Left renal cortex interstitium (tissue), 4 donors: ENCODE results near the gene NOS1AP. TPM values are rescaled to one million over a fixed set of nuclear protein-coding genes. Genes with fewer than 3 reads are reported as not detected.

Experiments
- DNase-seq, 4 donors: peaks; one replicate each; pipeline ENCODE4 v3.0.0-alpha.2; 2013; ENCODE audit warnings: low read depth in 4 of 4, low spot score in 2 of 4, missing footprints in 1 of 4
- polyA plus RNA-seq, 4 donors: library from polyadenylated mRNA; unstranded; fragments of 120-200 nt; gene quantifications; one replicate each; pipeline ENCODE4 v1.2.1, GENCODE V29; 2013; ENCODE audit not compliant: insufficient read length in 4 of 4

The NOS1AP gene
- polyA plus RNA-seq, 4 donors = 8.1 to 12.8 (median 10.7) TPM

DNA sequence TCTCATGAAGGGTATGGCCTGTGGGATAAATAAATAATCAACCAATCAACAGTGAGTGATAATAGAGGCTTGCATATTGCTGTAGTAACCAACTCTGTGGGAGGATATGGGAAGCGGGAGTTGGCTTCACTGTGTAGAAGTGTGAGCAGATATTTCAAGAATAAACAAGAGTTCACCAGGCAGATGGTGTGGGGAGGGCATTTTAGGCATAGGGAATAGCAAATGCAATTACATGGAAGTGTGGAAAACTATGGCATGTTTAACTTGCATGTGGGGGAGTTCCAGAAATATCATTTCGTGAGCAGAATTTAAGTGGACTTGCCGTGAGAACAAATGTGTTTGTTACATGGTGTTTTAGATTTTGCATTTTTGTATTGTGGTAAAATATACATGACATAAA is 211.9 kb downstream of the NOS1AP start:
- DNase-seq = no peak

DNA sequence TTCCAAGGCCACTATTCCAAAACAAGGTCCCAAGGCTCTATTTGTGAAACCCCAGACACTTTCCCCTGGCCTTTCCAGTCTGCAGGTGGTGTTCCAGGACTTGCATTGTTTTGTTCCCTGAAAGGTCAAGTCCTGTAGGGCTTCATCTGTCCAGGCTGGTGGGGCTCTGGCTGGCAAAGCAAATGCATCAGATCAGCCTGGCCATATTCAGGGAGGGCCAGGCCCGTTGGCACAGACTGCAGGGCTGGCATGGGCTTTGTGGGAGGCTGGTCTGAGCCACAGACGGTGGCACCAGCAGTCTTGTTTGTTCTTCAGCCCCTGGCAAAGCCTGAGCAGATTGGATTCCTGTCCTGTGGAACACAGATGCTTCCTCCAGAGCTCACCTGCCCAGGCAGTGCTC is 214.2 kb downstream of the NOS1AP start:
- no peak for DNase-seq

GRCh38 chr1:162284206-162284955 is 214.9 kb downstream of the NOS1AP start:
- no peak for DNase-seq

GRCh38 chr1:162285149-162285561 is 215.7 kb downstream of the NOS1AP start:
- peak in 2 of 4 donors; percentile 42 to 50 for DNase-seq

GRCh38 chr1:162291000-162291399 is 221.5 kb downstream of the NOS1AP start:
- DNase-seq = no peak

DNA sequence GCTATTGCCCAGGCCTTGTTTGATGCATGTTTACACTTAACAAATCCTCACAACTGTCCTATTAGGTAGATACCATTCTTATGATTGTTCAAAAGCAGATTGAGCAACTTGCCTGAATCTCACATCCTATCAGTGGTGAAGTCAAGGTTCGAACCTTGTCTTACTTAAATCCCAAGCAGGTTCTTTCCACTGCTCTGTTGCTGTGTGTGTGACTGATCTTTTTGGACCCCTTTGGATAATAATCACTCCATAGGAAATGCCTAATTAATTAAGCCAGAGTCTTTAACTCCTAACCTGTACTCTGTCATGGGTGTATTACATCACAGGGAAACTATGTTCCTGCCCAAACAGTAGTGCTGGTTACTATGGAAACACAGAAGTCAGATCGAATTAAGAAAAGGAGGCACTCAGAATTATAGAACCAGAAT is 222.9 kb downstream of the NOS1AP start:
- no peak for DNase-seq

GRCh38 chr1:162293073-162293692 is 223.7 kb downstream of the NOS1AP start:
- DNase-seq = no peak

DNA sequence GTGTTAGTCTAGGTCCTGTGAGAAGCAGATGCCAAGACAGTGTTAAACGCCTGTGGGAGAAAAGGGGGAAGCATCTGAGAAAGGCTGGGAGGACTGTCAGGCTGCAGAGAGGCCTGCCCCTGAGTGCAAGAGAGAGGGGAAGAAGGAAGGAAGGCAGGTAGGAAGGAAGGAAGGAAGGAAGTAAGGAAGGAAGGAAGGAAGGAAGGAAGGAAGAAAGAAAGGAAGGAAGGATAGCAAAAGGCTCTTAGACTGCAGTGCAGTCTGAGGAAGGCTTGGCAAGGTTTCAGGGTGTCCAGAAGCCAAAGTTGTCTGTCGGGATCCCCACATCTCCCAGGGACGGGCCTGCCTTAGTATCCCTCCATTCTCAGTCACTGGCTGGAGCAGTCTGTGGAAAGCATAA is 224.5 kb downstream of the NOS1AP start:
- DNase-seq = no peak

DNA sequence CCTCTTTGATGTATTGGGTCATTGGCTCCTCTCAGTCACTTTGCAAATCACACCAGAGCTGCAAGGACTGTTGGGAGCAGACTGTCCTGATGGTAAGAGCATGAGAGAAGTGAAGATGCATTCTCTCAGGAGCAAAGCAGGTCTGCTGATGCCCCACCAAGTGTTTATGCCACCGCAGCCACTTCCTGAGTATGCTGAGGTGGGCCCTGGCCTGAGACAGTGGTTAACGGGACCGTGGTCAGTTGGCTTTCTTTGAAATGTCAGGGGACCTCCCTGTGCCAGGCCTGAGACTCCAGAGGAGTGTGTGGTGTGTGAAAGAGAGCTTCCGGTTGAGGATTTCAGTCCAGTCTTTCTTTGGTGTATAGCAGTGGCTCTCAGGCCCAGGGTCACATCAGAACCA is 227.7 kb downstream of the NOS1AP start:
- no peak for DNase-seq

DNA sequence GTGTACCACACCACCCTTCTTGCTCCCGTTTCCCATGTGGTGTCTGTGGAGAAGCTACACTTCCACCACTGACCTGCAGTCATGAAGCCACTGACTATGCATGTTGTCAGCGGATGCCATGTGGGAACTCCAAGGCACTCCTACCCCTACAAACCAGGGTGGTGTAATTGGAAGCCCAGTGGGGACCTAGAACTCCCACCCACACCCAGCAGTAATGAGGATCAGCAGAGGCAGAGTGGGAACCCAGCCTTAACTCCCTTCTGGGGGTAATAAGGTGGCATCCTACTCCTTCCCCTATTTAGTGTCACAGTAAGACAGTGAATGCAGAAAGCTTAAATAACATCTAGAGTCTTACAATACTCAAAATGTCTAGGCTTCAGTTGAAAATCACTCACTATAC is 228.8 kb downstream of the NOS1AP start:
- DNase-seq = no peak

DNA sequence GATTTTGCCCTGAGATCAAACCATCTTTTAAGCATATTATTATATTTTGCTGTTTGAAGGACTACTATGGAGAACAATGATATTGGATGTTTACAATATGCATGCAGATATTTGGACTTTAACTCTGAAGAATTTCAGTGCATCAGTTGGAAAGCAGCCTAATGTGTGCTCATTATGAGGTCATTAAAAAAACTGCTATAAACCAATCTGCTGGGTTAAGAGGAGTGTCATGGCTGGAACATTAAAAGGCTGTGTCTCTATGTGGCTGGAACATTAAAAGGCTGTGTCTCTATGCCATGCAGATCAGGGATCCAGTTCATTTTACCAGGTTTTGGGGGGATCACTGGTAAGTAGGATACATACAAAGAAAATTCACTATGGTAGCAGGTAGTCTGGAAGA is 229.5 kb downstream of the NOS1AP start:
- DNase-seq = no peak

- no peak for DNase-seq
These were observed 230.8 kb downstream of the NOS1AP start for GRCh38 chr1:162300057-162300917.

GRCh38 chr1:162301696-162302095 is 232.2 kb downstream of the NOS1AP start:
- no peak for DNase-seq

GRCh38 chr1:162302306-162303003 is 233.0 kb downstream of the NOS1AP start:
- DNase-seq = no peak

DNA sequence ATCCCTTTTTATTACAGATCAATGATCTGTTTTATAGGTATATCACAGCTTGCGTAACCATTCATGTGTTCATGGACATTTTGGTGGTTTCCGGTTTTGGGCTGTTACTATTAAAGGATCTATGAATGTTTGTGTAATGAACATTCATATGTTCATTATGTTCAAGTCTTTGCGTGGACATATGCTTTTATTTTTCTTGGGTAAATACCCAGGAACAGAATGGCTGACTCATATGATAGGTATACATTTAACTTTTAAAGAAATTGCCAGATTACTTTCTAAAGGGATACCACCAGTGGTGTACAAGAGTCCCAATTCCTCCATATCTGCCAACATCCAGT is 233.5 kb downstream of the NOS1AP start:
- DNase-seq = no peak

GRCh38 chr1:162304736-162305135 is 235.2 kb downstream of the NOS1AP start:
- DNase-seq = no peak

DNA sequence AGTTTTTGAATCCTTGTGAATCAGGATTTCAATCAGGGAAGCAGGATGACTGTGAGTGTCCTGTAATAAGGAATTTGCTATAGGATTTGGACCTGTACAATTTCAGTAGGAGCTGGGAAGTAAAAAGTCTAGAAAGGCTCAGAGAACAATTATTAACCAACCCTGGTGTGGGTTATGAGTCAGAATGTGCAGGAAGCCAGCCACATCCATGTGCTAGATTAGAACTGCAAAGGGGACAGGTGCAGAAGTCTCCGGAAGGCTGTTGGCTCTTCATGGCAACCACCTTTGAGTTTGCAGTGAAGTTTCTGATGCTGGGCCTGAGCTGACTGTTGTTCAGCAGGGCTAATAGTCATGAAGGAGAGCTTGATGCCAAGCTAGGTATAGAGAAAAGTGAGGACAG is 236.5 kb downstream of the NOS1AP start:
- DNase-seq = no peak

GRCh38 chr1:162310337-162310736 is 240.8 kb downstream of the NOS1AP start:
- DNase-seq = no peak

DNA sequence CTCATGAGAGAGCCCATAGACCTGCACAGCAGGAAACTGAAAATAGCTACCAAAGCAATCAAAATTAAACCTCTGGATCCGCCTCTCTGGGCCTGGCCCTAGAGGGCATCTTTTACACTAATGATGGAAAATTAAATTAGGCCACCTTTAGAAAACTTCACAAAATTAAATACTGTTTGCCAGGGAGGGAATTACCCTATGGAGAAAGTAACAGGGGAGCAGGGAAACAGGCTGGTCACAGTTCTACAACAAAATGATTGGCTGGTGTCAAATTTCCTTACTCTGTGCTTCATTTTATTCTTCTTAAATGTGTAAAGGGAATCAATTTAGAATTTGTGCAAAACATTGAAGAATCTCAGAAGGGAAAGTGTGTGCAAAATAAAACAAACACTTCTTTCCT is 244.7 kb downstream of the NOS1AP start:
- DNase-seq = no peak

DNA sequence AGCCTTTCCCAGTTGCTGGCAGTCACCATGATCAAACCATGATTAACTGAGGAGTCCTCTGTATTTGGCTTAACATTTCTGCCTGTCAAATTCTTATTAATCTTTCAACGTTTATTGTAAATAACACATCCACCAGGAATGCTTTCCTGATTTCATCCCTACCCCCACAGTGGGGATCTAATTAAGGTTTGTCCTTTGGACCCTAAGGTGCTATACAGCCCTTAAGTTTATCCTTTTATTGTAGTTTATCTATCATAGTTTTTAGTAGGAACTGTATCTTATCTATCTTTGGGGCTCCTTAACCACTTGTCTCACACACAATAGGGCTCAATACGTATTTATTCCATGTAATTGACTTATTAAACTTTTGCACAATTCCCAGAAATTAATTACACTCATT is 246.2 kb downstream of the NOS1AP start:
- no peak for DNase-seq

- no peak for DNase-seq
These were observed 246.7 kb downstream of the NOS1AP start for GRCh38 chr1:162316187-162316586.
